IMR-90 (cell line): ENCODE results near the gene SPACA5. TPM values are rescaled to one million over a fixed set of nuclear protein-coding genes. Genes with fewer than 3 reads are reported as not detected.

ENCODE experiments used
- ATAC-seq: fragments of 200-7000 bp; cut with Tn5 transposase; 2 replicates; pipeline ENCODE4 v1.9.1; 2020; ENCODE audit warnings: low read depth, mild to moderate bottlenecking, moderate library complexity
- BruUV-seq: library from RNA; stranded (reverse); fragments of 400-500 nt; replicated peaks from 2 replicates; lab custom pipeline; 2021; lab: Mats Ljungman, UMichigan
- CTCF ChIA-PET: fragments of 300-600 bp; formaldehyde crosslinking; extraction: SDS; loops from one replicate; lab custom pipeline; 2021; ENCODE audit warnings: antibody characterized with exemption; lab: Yijun Ruan, JAX
- POLR2A ChIA-PET: fragments of 300-600 bp; sonication (Branson Sonifier 250); formaldehyde crosslinking; loops from one replicate; lab custom pipeline; 2022; ENCODE audit warnings: antibody characterized with exemption; ENCODE audit not compliant: unreplicated experiment; lab: Charles Lee
- DNase-seq: peaks from one replicate; pipeline ENCODE4 v3.0.0; 2013
- H2AFZ ChIP-seq: replicated peaks from 2 replicates; pipeline ENCODE3; 2013; ENCODE audit warnings: low read length, mild to moderate bottlenecking; ENCODE audit not compliant: poor library complexity
- H2AK5ac ChIP-seq: 2 replicates; pipeline ENCODE4 v1.6.1; 2013; ENCODE audit warnings: low read depth, low read length, inconsistent platforms
- H2AK9ac ChIP-seq: replicated peaks from 2 replicates; pipeline ENCODE3; 2013; ENCODE audit warnings: mild to moderate bottlenecking, low read depth, low read length, moderate library complexity; ENCODE audit not compliant: poor library complexity
- H2BK120ac ChIP-seq: 2 replicates; pipeline ENCODE4 v1.6.1; 2013; ENCODE audit warnings: low read depth, low read length, inconsistent platforms
- H2BK15ac ChIP-seq: 3 replicates; pipeline ENCODE4 v1.6.1; 2013; ENCODE audit warnings: low read depth, low read length, inconsistent platforms
- H2BK20ac ChIP-seq: 2 replicates; pipeline ENCODE4 v1.6.1; 2013; ENCODE audit warnings: low read depth, mild to moderate bottlenecking, inconsistent platforms, low read length, moderate library complexity
- H2BK5ac ChIP-seq: 2 replicates; pipeline ENCODE4 v1.6.1; 2013; ENCODE audit warnings: mild to moderate bottlenecking, low read depth, low read length, inconsistent platforms; ENCODE audit not compliant: poor library complexity, severe bottlenecking
- H3K14ac ChIP-seq: replicated peaks from 2 replicates; pipeline ENCODE4 v1.6.1; 2013; ENCODE audit warnings: low read depth, low read length, inconsistent platforms
- H3K18ac ChIP-seq: 2 replicates; pipeline ENCODE4 v1.6.1; 2013; ENCODE audit warnings: low read depth, low read length, control low read depth
- H3K23ac ChIP-seq: 2 replicates; pipeline ENCODE4 v1.6.1; 2013; ENCODE audit warnings: low read depth, low read length, inconsistent platforms
- H3K27ac ChIP-seq: 2 replicates; pipeline ENCODE4 v1.5.1; 2013; ENCODE audit warnings: mild to moderate bottlenecking, control low read depth, low read length; ENCODE audit not compliant: insufficient read depth
- H3K27me3 ChIP-seq: 2 replicates; pipeline ENCODE4 v1.6.1; 2013; ENCODE audit warnings: low read length; ENCODE audit not compliant: control insufficient read depth, insufficient read depth
- H3K36me3 ChIP-seq: 2 replicates; pipeline ENCODE4 v1.6.1; 2013; ENCODE audit warnings: low read length, mixed read lengths; ENCODE audit not compliant: control insufficient read depth, insufficient read depth
- H3K4ac ChIP-seq: 2 replicates; pipeline ENCODE4 v1.6.1; 2013; ENCODE audit warnings: low read depth, low read length, inconsistent platforms
- H3K4me1 ChIP-seq: 2 replicates; pipeline ENCODE4 v1.6.1; 2013; ENCODE audit warnings: low read length, mixed read lengths; ENCODE audit not compliant: control insufficient read depth, insufficient read depth
- H3K4me2 ChIP-seq: 2 replicates; pipeline ENCODE4 v1.6.1; 2013; ENCODE audit warnings: low read depth, mild to moderate bottlenecking, control low read depth, low read length, moderate library complexity
- H3K4me3 ChIP-seq: 2 replicates; pipeline ENCODE4 v1.5.1; 2013; ENCODE audit warnings: low read depth, mild to moderate bottlenecking, control low read depth, low read length, moderate library complexity; ENCODE audit not compliant: insufficient read depth
- H3K56ac ChIP-seq: 2 replicates; pipeline ENCODE4 v1.6.1; 2013; ENCODE audit warnings: low read length, inconsistent platforms; ENCODE audit not compliant: insufficient read depth; ENCODE audit errors: extremely low read depth
- H3K79me1 ChIP-seq, 2 experiments: 2 replicates each; pipeline ENCODE4 v1.6.1; 2013; ENCODE audit warnings: low read length in 2 of 2, inconsistent platforms in 1 of 2, low read depth in 1 of 2
- H3K9ac ChIP-seq: 2 replicates; pipeline ENCODE4 v1.6.1; 2013; ENCODE audit warnings: low read depth, low read length, control low read depth
- H3K9me1 ChIP-seq: 2 replicates; pipeline ENCODE4 v1.6.1; 2013; ENCODE audit warnings: low read length, inconsistent platforms; ENCODE audit not compliant: insufficient read depth
- H3K9me3 ChIP-seq: 2 replicates; pipeline ENCODE4 v1.6.1; 2013; ENCODE audit warnings: low read length; ENCODE audit not compliant: control insufficient read depth, insufficient read depth
- H4K20me1 ChIP-seq: 2 replicates; pipeline ENCODE4 v1.6.1; 2013; ENCODE audit warnings: low read length, inconsistent platforms; ENCODE audit not compliant: insufficient read depth
- H4K5ac ChIP-seq: 2 replicates; pipeline ENCODE4 v1.6.1; 2013; ENCODE audit warnings: mild to moderate bottlenecking, low read depth, low read length, control low read depth
- H4K8ac ChIP-seq, 2 experiments: 2 replicates each; pipeline ENCODE4 v1.6.1; 2013; ENCODE audit warnings: low read depth in 2 of 2, low read length in 2 of 2, control low read depth in 1 of 2, inconsistent platforms in 1 of 2
- H4K91ac ChIP-seq: 2 replicates; pipeline ENCODE4 v1.6.1; 2013; ENCODE audit warnings: low read depth, low read length, inconsistent platforms; ENCODE audit not compliant: insufficient read depth
- BHLHE40 ChIP-seq: fragments of 150-350 bp; IDR thresholded peaks from 2 replicates; pipeline ENCODE4 v1.6.1; 2016; ENCODE audit warnings: mild to moderate bottlenecking, low read depth, low read length
- CEBPB ChIP-seq: IDR thresholded peaks from 2 replicates; pipeline ENCODE4 v1.6.1; 2012; ENCODE audit warnings: low read depth, low read length, improper control_type of control experiment
- CHD1 ChIP-seq: IDR thresholded peaks from 2 replicates; pipeline ENCODE4 v1.6.1; 2012; ENCODE audit warnings: low read depth, low read length, improper control_type of control experiment
- CTCF ChIP-seq: conservative IDR thresholded peaks from 2 replicates; pipeline ENCODE4 v1.5.1; 2012; ENCODE audit warnings: mild to moderate bottlenecking, low read depth, low read length, improper control_type of control experiment
- ELK1 ChIP-seq: fragments of 150-350 bp; IDR thresholded peaks from 2 replicates; pipeline ENCODE4 v1.6.1; 2016; ENCODE audit warnings: low read depth, mild to moderate bottlenecking, low read length, moderate library complexity, borderline replicate concordance
- FOS ChIP-seq: fragments of 150-350 bp; IDR thresholded peaks from 2 replicates; pipeline ENCODE4 v1.6.1; 2016; ENCODE audit warnings: low read depth, low read length
- MAFK ChIP-seq: IDR thresholded peaks from 2 replicates; pipeline ENCODE4 v1.6.1; 2012; ENCODE audit warnings: low read depth, low read length, improper control_type of control experiment
- MAZ ChIP-seq: IDR thresholded peaks from 2 replicates; pipeline ENCODE4 v1.6.1; 2012; ENCODE audit warnings: low read depth, mild to moderate bottlenecking, low read length, improper control_type of control experiment, moderate library complexity, borderline replicate concordance
- MXI1 ChIP-seq: IDR thresholded peaks from 2 replicates; pipeline ENCODE4 v1.6.1; 2012; ENCODE audit warnings: low read depth, mild to moderate bottlenecking, low read length, moderate library complexity, borderline replicate concordance
- NFE2L2 ChIP-seq: fragments of 150-350 bp; IDR thresholded peaks from 2 replicates; pipeline ENCODE4 v1.6.1; 2016; ENCODE audit warnings: low read depth, mild to moderate bottlenecking, low read length
- POLR2A ChIP-seq: IDR thresholded peaks from 2 replicates; pipeline ENCODE4 v1.6.1; 2012; ENCODE audit warnings: mild to moderate bottlenecking, low read depth, low read length
- RAD21 ChIP-seq: IDR thresholded peaks from 2 replicates; pipeline ENCODE4 v1.6.1; 2012; ENCODE audit warnings: low read length, improper control_type of control experiment
- RCOR1 ChIP-seq: IDR thresholded peaks from 2 replicates; pipeline ENCODE4 v1.6.1; 2012; ENCODE audit warnings: mild to moderate bottlenecking, low read length, improper control_type of control experiment; ENCODE audit not compliant: insufficient replicate concordance
- RFX5 ChIP-seq: IDR thresholded peaks from 2 replicates; pipeline ENCODE4 v1.8.0; 2012; ENCODE audit warnings: low read depth, mild to moderate bottlenecking, low read length, moderate library complexity
- SMC3 ChIP-seq: fragments of 150-350 bp; IDR thresholded peaks from 2 replicates; pipeline ENCODE4 v1.6.1; 2016; ENCODE audit warnings: low read depth, mild to moderate bottlenecking, antibody characterized with exemption, low read length, moderate library complexity
- USF2 ChIP-seq: fragments of 150-350 bp; IDR thresholded peaks from 2 replicates; pipeline ENCODE4 v1.6.1; 2017; ENCODE audit warnings: mild to moderate bottlenecking, antibody characterized with exemption, low read length, low read depth
- WGBS, 2 experiments: methylation state at CpG; one replicate each; pipeline versions ENCODE4 v1.1.5 to v1.1.7; 2013; ENCODE audit warnings: missing lambda C conversion rate in 2 of 2; ENCODE audit not compliant: insufficient read length in 1 of 2; ENCODE audit errors: extremely low coverage in 2 of 2; 5-methylcytosine and 5-hydroxymethylcytosine counted together
- dilution Hi-C: fragments of 300-500 bp; cut with HindIII; formaldehyde crosslinking; loops from one replicate; pipeline ENCODE4 v1.14.3; 2018; ENCODE audit warnings: low sequenced_read_pairs; ENCODE audit not compliant: unreplicated experiment
- in situ Hi-C: fragments of 300-500 bp; cut with MboI; formaldehyde crosslinking; loops from 3 replicates; pipeline ENCODE4 v1.14.3; 2019; ENCODE audit warnings: low sequenced_read_pairs, inconsistent platforms, mixed read lengths
- intact Hi-C: fragments of 100-400 bp; cut with micrococcal nuclease; formaldehyde crosslinking; loops from 2 replicates; pipeline ENCODE4 v1.10.0; 2022
- polyA plus RNA-seq, 3 experiments: library from polyadenylated mRNA; depleted of rRNA; stranded (reverse); fragments of >200 nt; gene quantifications; 2 replicates each; pipeline ENCODE4 v1.2.3, GENCODE V29; 2012; ENCODE audit warnings: low replicate concordance in 1 of 3
- total RNA-seq: library from RNA; depleted of rRNA; stranded (reverse); fragments of >200 nt; gene quantifications from 2 replicates; pipeline ENCODE4 v1.2.3, GENCODE V29; 2012

SPACA5 gene
- total and polyA plus RNA-seq, 2 of the 4 experiments (the other 2 are of a cell fraction) = not detected

- no peaks in the 10 kb centered on the region for H3K27me3 ChIP-seq
- DNase-seq = no peak
- H3K9ac ChIP-seq = no peak overlapping the region
- no peak overlapping the region for H3K18ac ChIP-seq
- H3K14ac ChIP-seq = no peak overlapping the region
- H4K91ac ChIP-seq = no peak overlapping the region
- H3K4ac ChIP-seq = no peak overlapping the region
- peaks cover 4 to 5% of the 10 kb centered on the region in 2 experiments; a peak in 1 of 4 replicates for H3K79me1 ChIP-seq
- H2AK9ac ChIP-seq = no peak overlapping the region
- 83% methylated on average over 1 of the region's 1 CpG; no CpG with 5 or more reads in 1 of the 2 experiments for WGBS, 2 experiments
- H2BK20ac ChIP-seq = no peak overlapping the region
- peaks cover 5% of the 10 kb centered on the region; the same call in 1 of the 2 replicates for H3K36me3 ChIP-seq
- no peak overlapping the region for H3K56ac ChIP-seq
- H3K23ac ChIP-seq = no peak overlapping the region
- ChIA-PET CTCF (no interaction called here), POLR2A (no interaction called here)
- H2BK120ac ChIP-seq = no peak overlapping the region
- no peak overlapping the region for H3K27ac ChIP-seq
- H4K8ac ChIP-seq = no peak overlapping the region
- TF ChIP-seq MAFK (no peak), RFX5 (no peak), FOS (no peak), CHD1 (no peak), RAD21 (no peak), CTCF (no peak), ELK1 (no peak), POLR2A (no peak), RCOR1 (no peak), BHLHE40 (no peak), CEBPB (no peak), MXI1 (no peak), NFE2L2 (no peak), MAZ (no peak), USF2 (no peak), SMC3 (no peak)
- peaks cover 10% of the 10 kb centered on the region for H3K9me3 ChIP-seq
- no peak overlapping the region for H2BK15ac ChIP-seq
- no peak overlapping the region for H2AFZ ChIP-seq
- no peak overlapping the region for H2AK5ac ChIP-seq
- no peak overlapping the region for H4K5ac ChIP-seq
- H3K4me2 ChIP-seq = no peak overlapping the region
- intact Hi-C loops (no loop called here), dilution Hi-C loops (no loop called here), in situ Hi-C loops (no loop called here)
- ATAC-seq = no peak
- H3K4me1 ChIP-seq = no peaks in the 10 kb centered on the region; the same call in 1 of the 2 replicates
- no peak overlapping the region for H3K4me3 ChIP-seq
- H4K20me1 ChIP-seq = no peaks in the 10 kb centered on the region
- no TSS peak for BruUV-seq
- no peaks in the 10 kb centered on the region for H3K9me1 ChIP-seq
- H2BK5ac ChIP-seq = peak overlapping the region; percentile 40
Measured at GRCh38 chrX:47992095-47992380, 14.8 kb upstream of the SPACA5 start.
